Adrenal gland (tissue), 5 donors: ENCODE measurements around the gene TEX50.
"Not testable (repeated sequence)": the region's sequence is repeated elsewhere in the genome, so short reads cannot be mapped to it uniquely, and the experiment has no call there.

Experiments used
- CTCF ChIP-seq, 6 experiments: fragments of 450-650 bp in 4 of 6; fragments of 200-600 bp in 2 of 6; sonication (generic) in 1 of 6; IDR thresholded peaks; 1 replicate in 5 of 6; 2 replicates in 1 of 6; pipeline versions ENCODE4 v1.5.1 to v1.8.0; 2016 to 2021; ENCODE audit warnings: antibody characterized with exemption in 6 of 6, mild to moderate bottlenecking in 2 of 6, moderate library complexity in 1 of 6
- POLR2A ChIP-seq, 2 donors: fragments of 450-650 bp; IDR thresholded peaks; one replicate each; pipeline ENCODE4 v1.6.1; 2017; ENCODE audit warnings: antibody characterized with exemption in 2 of 2, mild to moderate bottlenecking in 2 of 2, moderate library complexity in 1 of 2
- donor health status: DM: no; HTN: no; CAD: no.

GRCh38 chr1:173680152-173680551, 45.0 kb downstream of the TEX50 start:
- TF ChIP-seq CTCF, POLR2A (IDR thresholded peaks at IDR 0.05): not testable (repeated sequence)
